ENCODE data around the gene PIM3. TPM values are rescaled to one million over a fixed set of nuclear protein-coding genes. Genes with fewer than 3 reads are reported as not detected.
A peak's percentile ranks its signal among the peaks of the same experiment; 100 is the strongest.

The PIM3 gene
- total and polyA plus RNA-seq, 9 donors = 7.3 to 291 (median 34.1) TPM

DNA sequence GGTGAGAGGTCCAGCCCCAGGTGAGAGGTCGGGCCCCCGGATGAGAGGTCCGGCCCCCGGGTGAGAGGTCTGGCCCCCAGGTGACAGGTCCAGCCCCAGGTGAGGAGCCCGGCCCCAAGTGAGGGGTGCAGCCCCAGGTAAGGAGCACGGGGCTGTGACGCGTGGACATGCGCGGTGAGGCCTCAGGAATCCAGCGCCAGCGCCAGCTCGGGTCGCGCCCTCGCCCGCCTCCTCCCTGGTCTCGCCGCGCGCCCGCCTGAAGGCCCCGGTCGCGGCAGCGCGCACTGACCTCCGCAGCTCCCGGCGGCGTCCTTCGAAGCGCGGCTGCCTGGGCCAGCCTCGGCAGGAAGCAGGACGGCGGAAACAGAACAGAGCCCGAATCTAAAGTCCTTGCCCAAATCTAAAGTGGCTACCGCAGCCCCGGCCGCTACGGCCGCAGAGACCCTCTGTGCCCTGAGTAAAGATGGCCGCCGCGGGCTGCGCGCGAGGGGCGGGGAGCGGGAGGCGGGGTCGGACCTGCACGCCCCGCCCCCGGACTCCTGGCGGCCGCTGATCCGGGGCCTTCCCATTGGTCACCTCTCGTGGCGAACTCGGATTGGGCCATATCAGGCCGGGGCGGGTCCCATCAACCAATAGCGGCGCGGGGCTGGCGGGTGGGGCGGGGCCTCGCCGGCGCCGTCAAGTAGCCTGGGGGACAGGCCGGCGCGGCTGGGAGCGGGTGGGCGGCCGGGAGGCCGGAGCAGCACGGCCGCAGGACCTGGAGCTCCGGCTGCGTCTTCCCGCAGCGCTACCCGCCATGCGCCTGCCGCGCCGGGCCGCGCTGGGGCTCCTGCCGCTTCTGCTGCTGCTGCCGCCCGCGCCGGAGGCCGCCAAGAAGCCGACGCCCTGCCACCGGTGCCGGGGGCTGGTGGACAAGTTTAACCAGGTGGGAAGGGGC is 42.3 kb upstream of the PIM3 start, which contains the start of the genes ALG12 and CRELD2:
ALG12 (minus strand) TSS at position 465 of the 937 bp plus-strand sequence. CDS start 4,673 bp downstream, outside the sequence.
CRELD2 (plus strand) TSS at position 661 of the 937 bp plus-strand sequence; CDS start at position 797, 136 bp downstream.
- intact Hi-C loops (cut with DNase I) = loop anchor here in 1 of 4 donors (10.0 kb wide), 1 partner anchor 153 kb away; no protein-coding TSS in a partner anchor
- TF ChIP-seq EP300 (IDR thresholded peaks at IDR 0.05) (no peak), CTCF (IDR thresholded peaks at IDR 0.05) (peak in 2 of 3 donors; percentile 13 to 29), POLR2A (IDR thresholded peaks at IDR 0.05) (peak; percentile 49)

DNA sequence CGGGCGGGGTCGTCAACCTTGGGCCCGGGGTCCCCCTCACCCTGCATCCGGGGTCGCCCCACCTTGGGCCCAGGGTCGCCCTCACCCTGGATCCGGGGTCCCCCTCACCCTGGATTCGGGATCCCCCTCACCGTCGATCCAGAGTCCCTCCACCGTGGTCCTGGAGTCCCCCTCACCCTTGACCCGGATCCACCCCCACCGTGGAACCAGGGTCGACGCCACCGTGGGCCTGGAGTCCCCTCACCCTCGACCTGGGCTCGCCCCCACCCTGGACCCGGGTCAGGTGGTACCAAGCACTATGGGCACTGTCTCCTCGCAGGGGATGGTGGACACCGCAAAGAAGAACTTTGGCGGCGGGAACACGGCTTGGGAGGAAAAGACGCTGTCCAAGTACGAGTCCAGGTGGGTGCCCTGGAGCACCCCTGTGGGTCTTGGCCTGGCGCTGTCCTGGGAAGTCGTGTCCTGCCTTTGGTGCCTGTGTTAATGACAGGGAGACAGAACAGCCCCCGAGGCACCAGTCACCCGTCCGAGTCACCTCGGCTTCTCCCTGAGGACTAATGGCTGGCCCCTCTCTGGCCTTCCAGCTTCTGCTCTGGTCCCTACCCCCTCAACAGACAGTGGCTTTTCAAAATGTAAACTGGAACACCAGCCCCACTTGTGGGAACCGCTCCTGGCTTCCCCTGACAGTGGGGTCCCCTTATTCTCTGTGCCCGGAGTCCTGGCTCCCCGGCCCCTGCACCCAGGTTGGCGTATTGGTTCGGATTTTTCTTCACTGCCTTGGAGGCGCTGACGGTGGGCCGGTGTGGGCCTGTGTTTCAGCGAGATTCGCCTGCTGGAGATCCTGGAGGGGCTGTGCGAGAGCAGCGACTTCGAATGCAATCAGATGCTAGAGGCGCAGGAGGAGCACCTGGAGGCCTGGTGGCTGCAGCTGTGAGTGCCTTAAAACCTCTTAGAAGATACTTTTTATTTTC is 41.4 kb upstream of the PIM3 start:
- peaks cover 7% of the 10 kb centered on the region for H3K4me1 ChIP-seq (ENCODE audit: insufficient read depth)
- intact Hi-C loops (cut with DNase I) = loop anchor here in 1 of 4 donors (10.0 kb wide), 1 partner anchor 154 kb away; no protein-coding TSS in a partner anchor
- H3K4me3 ChIP-seq = peak overlapping the region; percentile 54
- H3K27ac ChIP-seq = no peak overlapping the region
- H3K9me3 ChIP-seq = no peaks in the 10 kb centered on the region
- H3K27me3 ChIP-seq = no peaks in the 10 kb centered on the region
- DNase-seq = peak in 3 of 5 donors; percentile 40 to 68 (median 45)
- no peaks in the 10 kb centered on the region for H3K36me3 ChIP-seq
- TF ChIP-seq CTCF (IDR thresholded peaks at IDR 0.05) (no peak), EP300 (IDR thresholded peaks at IDR 0.05) (no peak), POLR2A (IDR thresholded peaks at IDR 0.05) (no peak)
- WGBS, 3 donors = 34 to 45% (median 39%) methylated on average over 37 to 47 of the region's 47 CpGs

More for the DNA sequence above, 42.3 kb upstream of the PIM3 start, which contains the start of the genes ALG12 and CRELD2:
- WGBS, 3 donors = 0 to 1% (median 1%) methylated on average over 54 to 103 of the region's 103 CpGs
- Histone ChIP-seq H3K4me1 (ENCODE audit: insufficient read depth) (peaks cover 7% of the 10 kb centered on the region), H3K36me3 (no peaks in the 10 kb centered on the region), H3K27me3 (no peaks in the 10 kb centered on the region), H3K27ac (peak within 1 kb of the TSS; percentile 74 to 92), H3K4me3 (peak within 1 kb of the TSS; percentile 54), H3K9me3 (no peaks in the 10 kb centered on the region)
- peak; percentile 97 to 98 (median 97) for DNase-seq

DNA sequence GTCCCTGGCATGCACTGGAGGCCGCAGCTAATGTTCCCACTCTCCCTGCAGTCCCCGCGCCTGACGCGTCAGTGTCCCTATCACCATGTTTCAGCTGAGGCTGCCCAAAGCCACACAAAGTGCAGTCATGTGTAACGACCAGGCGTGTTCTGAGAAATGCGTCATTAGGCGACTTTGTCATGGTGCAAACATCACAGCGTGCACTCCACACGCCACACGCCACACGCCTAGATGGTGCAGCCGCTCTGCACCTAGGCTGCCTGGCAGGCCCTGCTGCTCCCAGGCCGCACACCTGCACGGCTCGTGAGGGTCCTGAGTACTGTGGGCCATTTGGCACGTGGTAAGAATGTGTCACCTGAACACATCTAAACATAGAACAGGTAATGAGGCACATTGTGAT is 39.7 kb upstream of the PIM3 start:
- no peak overlapping the region for H3K4me3 ChIP-seq
- no peak for DNase-seq
- H3K27me3 ChIP-seq = no peaks in the 10 kb centered on the region
- no peak overlapping the region for H3K27ac ChIP-seq
- WGBS, 3 donors = 88 to 95% (median 94%) methylated on average over 18 of the region's 18 CpGs
- H3K36me3 ChIP-seq = no peaks in the 10 kb centered on the region
- peaks cover 7% of the 10 kb centered on the region for H3K4me1 ChIP-seq (ENCODE audit: insufficient read depth)
- intact Hi-C loops (cut with DNase I) = loop anchor here in 1 of 4 donors (5.0 to 10.0 kb wide), 2 partner anchors 194 to 286 kb away; no protein-coding TSS in a partner anchor
- H3K9me3 ChIP-seq = no peaks in the 10 kb centered on the region
- TF ChIP-seq EP300 (IDR thresholded peaks at IDR 0.05) = no peak
- TF ChIP-seq POLR2A (IDR thresholded peaks at IDR 0.05) = no peak
- no peak for TF ChIP-seq CTCF (IDR thresholded peaks at IDR 0.05)
